Spleen (tissue), 7 donors: Measurements from ENCODE around the gene HMSD.

Experiments
- POLR2A ChIP-seq, 3 donors: fragments of 450-650 bp; IDR thresholded peaks; one replicate each; pipeline ENCODE4 v1.5.1; 2017; ENCODE audit warnings: antibody characterized with exemption in 3 of 3, mild to moderate bottlenecking in 1 of 3
- POLR2AphosphoS5 ChIP-seq, 3 donors: sonication (generic); formaldehyde crosslinking; IDR thresholded peaks; one replicate each; pipeline ENCODE4 v1.5.1; 2017; ENCODE audit warnings: antibody characterized with exemption in 3 of 3
- TF ChIP-seq, protein P1 (sequence below), 11 experiments: fragments of 200-600 bp in 7 of 11; fragments of 450-650 bp in 4 of 11; sonication (generic) in 4 of 11; IDR thresholded peaks in 8 of 11; conservative IDR thresholded peaks in 3 of 11; 1 replicate in 7 of 11; 2 replicates in 4 of 11; pipeline versions ENCODE4 v1.4.0 to v1.8.0; 2016 to 2021; ENCODE audit warnings: antibody characterized with exemption in 11 of 11, inconsistent platforms in 4 of 11, mild to moderate bottlenecking in 1 of 11
- donor health status: DM: no; HTN: no; CAD: no; lungs with moderate emphysema.
- donor health status: DM: no; HTN: no; CAD: no.
- donor health status: DM: no; HTN: no; CAD: no.

DNA sequence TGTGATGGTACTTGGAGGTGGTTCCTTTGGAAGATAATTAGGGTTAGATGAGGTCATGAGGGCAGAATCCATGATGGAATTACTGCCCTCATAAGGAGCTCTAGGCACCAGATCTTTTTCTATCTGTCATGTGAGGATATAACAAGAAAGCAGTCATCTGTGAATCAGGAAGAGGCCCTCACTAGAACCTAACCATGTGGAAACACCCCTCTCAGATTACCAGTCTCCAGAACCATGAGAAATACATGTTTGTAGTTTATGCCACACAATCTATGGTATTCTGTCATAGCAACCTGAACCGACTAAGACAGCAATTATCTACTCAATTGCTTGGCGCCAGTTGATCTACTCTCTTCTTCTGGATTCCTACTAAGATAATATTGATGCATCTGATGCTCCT, 43.7 kb upstream of the HMSD start:
- TF ChIP-seq, protein P1, sequence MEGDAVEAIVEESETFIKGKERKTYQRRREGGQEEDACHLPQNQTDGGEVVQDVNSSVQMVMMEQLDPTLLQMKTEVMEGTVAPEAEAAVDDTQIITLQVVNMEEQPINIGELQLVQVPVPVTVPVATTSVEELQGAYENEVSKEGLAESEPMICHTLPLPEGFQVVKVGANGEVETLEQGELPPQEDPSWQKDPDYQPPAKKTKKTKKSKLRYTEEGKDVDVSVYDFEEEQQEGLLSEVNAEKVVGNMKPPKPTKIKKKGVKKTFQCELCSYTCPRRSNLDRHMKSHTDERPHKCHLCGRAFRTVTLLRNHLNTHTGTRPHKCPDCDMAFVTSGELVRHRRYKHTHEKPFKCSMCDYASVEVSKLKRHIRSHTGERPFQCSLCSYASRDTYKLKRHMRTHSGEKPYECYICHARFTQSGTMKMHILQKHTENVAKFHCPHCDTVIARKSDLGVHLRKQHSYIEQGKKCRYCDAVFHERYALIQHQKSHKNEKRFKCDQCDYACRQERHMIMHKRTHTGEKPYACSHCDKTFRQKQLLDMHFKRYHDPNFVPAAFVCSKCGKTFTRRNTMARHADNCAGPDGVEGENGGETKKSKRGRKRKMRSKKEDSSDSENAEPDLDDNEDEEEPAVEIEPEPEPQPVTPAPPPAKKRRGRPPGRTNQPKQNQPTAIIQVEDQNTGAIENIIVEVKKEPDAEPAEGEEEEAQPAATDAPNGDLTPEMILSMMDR (IDR thresholded peaks at IDR 0.05 in 8 of 11, conservative IDR thresholded peaks at IDR 0.05 in 3 of 11), result no peak
- TF ChIP-seq POLR2A (IDR thresholded peaks at IDR 0.05), result no peak
- TF ChIP-seq POLR2AphosphoS5 (IDR thresholded peaks at IDR 0.05), result no peak
